ENCODE data around the gene UNC45A.
"Not testable (repeated sequence)": the region's sequence is repeated elsewhere in the genome, so short reads cannot be mapped to it uniquely, and the experiment has no call there.

The UNC45A gene

DNA sequence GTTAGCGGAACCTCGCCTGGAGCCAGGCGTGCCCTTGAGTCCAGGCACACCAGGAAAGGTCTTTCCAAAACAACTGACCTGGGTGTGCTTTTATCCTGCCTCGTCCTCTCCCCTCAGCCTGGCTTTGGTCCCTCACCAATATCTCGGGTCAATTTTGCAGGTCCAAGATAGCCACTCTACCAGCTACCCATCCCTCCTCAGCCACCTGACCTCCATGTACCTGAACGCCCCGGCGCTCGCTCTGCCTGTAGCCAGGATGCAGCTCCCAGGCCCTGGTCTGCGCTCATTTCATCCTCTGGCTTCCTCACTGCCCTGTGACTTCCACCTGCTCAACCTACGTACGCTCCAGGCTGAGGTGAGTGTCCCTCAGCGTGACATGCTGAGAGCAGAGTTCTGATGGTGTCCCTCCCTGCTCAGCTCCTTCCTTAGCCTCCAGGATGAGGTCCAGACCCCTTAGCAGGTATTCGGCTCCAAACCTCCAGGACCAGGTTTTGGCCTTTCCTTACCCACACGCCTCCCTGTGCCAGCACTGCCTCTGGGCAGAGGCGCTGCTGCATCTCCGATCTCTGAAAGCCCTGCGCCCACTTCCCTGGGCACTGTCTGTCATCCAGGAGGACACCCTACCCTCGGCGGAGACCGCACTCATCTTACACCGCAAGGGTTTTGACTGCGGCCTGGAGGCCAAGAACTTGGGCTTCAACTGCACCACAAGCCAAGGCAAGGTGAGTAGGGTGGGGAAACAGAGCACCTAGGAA lies 16.9 kb upstream of the UNC45A start:
- no peak for DNase-seq

DNA sequence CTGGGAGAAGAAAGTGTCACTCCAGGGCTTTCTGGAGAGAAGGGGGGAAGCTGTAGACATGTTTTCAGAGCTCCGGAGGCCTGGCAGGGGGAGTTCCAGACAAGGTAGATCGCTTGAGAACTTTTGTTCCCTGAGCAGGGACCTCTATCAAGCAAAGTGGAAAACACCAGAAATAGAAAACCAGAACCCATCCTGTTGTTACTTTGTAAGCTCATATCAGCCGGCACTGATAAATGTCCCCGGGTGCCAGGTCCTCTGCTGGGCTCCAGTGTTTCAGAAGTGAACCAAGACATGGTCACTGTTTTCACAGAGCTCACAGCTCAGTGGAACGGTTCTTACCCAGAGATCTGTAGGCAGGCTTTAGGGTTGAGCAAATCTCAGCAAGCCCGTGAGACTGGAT lies 16.2 kb upstream of the UNC45A start:
- DNase-seq = no peak

DNA sequence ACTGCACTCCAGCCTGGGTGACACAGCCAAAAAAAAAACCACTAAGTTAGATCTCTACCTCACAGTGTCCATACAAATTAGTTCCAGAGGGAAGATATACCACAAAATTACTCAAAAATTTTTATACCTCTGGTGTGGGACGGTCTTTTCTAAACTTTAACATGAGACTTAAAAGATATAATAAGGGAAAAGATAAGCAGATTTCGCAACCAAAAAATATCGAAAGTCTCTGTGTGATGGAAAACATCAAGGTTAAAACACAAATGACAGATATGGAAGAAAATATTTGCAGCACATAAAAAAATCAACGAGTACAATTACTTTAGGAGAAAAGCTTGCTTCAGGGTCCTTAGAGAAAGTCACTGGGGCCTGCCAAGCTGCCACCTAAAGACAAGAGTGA lies 13.2 kb upstream of the UNC45A start:
- no peak for DNase-seq

DNA sequence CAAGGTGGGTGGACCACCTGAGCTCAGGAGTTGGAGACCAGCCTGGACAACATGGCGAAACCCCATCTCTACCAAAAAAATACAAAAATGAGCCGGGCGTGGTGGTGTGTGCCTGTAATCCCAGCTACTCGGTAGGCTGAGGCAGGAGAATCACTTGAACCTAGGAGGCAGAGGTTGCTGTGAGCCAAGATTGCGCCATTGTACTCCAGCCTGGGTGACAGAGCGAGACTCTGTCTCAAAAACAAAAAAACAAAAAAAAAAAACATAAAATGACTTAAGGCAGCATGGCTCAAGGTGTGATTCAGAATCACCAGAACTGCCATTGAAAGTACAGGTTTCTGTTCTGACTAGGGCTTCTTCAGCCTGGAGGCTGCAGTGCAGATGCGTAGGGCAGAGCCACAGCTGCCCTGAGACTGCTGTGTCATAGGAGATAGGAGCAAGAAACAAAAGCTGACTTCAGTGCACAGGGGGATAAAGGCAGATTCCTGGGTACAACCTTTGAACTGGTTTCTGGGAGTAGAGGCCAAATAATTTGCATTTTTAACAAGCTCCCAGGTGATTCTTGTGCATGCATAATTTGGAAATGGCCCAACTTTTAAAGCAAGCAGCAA lies 12.3 kb upstream of the UNC45A start:
- DNase-seq = not testable (repeated sequence)

DNA sequence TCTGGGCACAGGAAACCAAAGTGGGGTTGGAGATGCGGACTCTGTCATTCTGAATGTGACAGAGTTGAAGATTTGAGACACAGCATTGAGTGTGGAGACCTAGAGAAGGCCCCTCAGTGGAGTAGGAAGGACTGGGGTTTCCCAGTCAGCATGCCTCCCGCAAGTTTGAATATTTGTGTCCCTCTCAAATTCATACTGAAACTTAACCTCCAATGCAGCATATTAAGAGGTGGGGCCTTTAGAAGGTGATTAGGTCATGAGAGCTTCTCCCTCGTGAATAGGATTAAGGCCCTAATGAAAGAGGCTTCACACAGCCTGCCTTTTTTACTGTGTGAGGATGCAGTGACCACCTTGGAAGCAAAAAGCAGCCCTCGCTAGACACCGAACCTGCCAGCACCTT lies 10.7 kb upstream of the UNC45A start:
- no peak for DNase-seq

DNA sequence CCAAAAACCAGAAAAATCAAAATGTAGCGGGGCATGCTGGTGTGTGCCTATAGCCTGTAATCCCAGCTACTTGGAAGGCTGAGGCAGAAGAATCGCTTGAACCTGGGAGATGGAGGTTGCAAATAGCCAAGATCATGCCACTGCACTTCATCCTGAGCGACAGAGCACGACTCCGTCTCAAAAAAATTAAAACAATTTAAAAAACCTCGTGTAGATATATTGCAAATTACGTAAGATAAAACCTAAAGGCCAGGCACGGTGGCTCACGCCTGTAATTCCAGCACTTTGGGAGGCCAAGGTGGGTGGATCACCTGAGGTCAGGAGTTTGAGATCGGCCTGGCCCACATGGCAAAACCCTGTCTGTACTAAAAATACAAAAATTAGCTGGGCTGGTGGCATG lies 8.3 kb upstream of the UNC45A start:
- not testable (repeated sequence) for DNase-seq

DNA sequence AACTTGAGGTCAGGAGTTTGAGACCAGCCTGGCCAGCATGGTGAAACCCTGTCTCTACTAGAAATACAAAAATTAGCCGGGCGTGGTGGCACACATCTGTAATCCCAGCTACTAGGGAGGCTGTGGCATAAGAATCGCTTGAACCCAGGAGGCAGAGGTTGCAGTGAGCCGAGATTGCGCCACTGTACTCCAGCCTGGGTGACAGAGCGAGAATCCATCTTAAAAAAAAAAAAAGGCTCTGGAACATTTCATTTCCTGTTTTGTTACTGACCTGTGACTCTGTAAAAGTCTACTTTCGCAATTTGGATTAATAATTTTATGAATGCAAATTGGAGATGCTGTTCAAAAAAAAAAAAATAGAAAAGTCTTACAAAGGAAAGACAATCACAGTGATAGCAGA lies 7.0 kb upstream of the UNC45A start:
- not testable (repeated sequence) for DNase-seq

DNA sequence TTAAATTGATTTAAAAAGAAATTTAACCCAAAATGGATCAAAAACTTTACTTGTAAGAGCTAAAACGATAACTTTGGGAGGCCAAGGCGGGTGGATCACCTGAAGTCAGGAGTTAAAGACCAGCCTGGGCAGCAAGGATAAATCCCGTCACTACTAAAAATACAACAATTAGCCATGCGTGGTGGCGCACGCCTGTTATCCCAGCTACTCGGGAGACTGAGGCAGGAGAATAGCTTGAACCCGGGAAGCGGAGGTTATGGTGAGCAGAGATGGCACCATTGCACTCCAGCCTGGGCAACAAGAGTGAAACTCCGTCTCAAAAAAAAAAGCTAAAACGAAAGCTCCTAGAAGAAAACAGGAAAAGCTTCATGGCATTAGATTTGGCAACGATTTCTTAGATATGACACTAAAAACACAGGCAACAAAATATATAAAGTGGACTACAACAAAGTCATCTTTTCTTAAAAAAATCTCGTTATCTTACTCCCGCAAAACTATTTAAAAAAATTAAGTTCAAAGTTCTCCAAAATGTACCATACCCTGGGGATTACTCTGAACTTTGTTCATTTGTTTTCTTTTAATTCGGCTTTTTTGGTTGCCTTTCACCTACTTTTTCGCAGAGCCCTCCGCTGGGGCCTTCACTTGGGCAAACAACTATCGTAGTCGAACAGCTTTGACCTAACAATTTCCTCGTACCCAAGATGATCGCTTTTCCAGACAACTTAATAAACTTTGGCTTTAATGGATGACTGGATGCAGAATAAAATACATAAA lies 5.7 kb upstream of the UNC45A start:
- no peak for DNase-seq

DNA sequence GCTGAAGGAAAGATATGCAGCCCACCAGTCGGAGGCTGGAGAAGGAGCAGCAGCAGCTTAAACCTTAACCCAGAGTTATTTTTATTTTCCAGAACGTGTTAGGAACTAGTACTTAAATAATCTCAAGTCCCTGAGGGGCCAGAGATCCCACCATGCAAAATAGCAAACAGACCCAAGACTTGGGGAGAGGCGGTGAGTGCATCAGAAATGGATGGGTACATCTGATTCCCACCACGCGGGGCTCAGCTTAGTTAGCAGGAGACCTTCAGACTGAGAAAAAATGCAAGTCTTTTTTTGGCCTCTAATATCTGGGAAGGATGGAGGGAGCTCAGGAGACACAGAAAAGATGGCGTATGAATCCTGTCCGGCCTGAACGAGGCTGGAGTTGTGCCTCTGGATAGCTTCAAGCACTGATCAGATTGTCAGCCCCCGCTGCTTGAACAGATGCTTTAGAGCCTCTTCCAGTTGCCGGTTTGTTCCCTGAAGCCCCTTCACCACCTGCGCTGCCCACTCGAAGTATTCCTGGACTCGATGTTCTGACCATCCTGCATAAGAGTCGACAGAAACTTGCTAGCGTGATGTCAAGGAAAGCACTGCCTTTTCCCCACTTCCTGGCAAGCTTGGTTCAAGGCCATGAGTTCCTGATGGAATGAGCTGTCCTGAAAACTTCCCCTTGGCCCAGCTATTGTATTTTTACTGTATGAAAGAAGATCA lies 4.1 kb upstream of the UNC45A start:
- DNase-seq = no peak

DNA sequence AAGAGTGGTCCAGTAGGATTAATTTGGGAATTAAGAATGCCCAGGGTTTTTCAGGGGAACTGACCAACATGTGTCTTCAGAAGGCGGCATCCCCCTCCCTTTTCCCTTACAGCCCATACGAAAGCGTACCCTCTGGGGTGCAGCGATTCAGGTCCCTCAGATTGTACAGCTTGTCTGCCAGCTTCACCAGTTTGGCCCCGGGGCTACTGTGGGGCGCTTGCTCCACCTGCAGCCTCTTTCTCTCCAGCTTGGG lies 3.6 kb upstream of the UNC45A start:
- DNase-seq = no peak

DNA sequence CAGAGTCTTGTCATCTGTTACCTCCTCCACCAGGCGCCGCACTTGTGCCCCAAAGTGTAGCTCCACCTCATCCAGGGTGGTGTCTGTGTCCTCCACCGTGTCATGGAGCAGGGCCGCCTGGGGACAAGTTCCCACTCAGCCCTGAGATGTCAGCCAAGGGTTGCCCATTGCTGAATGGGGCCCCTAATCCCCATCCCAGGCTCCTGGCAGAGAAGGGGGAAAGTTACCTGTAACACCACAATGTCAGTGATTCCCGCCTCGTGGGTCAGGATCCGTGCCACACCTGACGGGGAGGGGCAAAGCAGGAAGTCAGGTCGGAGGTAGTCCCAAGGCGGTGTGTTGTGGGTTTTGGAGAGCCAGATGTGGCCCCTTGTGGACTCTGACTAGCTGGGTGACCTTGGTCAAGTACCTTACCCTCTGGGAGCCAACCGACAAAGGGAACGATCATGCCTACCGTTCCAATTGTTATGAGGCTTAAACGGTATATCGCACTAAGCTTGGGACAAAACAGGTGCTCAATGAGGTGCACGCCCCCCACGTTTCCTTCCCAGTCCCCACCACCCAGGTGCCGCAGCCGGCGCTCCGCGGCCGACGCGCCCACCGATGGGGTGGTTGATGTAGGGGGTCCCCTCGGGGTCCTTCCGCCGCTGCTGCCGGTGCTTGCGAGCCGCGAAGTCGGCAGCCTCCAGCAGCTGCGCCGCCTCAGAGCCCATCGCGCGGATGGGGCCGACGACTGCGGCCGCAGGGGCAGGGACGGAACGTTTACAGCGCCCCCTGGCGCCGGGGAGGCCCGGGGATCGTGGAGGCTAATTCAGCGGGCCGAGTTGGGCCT lies 3.0 kb upstream of the UNC45A start, which contains the start of gene HDDC3:
TSS of gene HDDC3 (minus strand) at position 722 of the 832 bp plus-strand sequence. CDS start at position 713, 9 bp downstream.
- peak; percentile 58 for DNase-seq

DNA sequence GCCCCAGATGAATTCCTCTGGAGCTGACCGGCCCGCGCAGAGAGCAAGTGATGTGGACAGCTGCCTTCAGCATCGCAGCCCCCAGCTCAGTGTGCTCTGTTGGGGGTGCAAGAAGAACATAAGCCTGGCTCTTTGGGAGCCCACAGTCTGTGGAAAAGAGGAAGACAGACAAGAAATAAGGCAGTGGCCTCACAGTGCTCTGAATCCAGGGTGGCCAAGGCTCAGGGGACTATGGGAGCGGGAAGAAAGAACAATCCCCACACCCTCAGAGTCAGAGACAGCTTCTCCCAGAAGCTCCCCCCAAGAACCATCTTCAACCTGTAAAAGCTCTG lies 2.5 kb upstream of the UNC45A start:
- no peak for DNase-seq

DNA sequence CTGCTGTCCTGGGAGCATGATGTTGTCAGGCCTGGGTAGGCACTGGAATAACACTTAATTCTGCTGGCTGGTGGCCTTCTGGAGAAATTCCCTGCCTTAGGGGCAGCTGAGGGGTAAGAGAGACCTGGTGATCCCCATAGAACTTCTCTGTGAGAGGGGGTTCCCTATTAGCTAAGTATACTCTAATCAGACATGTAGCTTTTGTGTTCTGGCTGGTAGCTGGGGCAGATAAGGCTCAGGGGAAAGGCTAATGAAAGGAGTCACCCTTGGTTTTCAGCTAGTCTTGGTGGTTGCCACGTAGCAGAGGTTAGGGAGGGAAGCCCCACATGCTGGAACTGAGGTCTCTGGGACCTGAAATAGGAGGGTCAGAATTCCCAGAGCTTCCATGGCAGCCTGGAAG lies 1.8 kb upstream of the UNC45A start:
- DNase-seq = no peak

DNA sequence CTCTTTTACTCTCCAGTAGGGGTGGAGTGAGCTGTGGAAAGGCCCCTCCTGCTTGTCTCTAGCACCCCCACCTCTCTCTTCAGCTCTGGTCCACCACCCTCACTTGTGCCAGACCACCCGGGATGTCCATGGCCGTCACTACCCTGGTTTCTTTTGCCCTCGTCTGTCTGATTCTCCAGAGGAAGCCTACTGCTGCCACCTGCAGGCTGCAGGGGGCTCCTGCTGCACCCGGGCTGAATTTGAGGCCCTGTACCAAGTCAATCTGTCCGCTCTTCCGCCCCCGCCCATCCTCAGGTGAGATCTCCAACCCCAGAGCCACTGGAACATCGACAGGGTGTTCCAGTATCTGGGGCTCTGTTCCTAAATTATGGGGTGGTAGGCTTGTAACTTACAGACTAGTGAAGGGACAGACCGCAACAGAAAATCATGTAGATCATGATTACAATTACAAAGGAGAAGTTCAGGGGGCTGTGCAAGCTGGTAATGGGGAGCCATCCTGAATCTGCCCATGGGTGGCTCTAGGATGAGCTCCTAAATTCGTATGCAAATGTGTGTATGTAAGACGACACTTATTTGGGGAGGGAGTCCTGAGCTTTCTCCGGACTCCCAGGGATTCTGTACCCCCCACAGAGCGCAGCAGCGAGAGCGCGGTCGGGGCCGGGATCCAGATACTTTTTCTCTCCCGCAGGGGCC lies 683 bp upstream of the UNC45A start:
- DNase-seq = peak; percentile 61

DNA sequence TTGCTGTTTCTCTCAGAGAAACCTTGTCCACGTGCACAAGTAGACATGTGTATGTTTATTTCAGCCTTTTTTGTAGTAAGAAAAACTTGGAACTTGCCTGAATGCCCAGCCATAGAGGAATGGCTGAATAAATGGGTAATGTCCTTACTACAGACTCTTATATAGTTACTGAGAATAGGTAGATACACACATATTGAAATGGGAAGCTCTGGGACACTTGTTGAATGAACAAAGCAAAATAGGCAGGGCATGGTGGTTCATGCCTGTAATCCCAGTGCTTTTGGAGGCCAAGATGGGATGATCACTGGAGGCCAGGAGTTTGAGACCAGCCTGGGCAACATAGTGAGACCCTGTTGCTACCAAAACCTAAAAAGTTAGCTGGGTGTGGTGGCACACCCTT lies 1.7 kb downstream of the UNC45A start:
- DNase-seq = no peak

DNA sequence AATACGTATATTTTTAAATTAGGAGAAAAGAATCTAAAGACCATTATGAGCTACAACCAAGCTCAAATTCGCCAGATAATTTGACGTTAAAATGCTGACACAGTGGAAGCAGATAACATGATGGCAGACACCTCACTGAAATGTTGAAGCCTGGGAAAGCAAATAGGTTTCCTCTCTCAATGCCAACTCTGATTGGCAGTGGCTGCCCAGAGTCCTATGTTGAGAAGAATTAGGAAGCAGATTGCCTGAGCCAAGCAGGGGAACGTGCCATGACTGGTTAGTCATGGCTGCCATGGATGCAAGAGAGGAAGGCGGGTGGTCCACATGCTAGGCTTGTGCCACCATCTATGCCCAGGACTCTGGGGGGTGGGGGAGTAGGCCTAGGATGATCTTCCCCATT lies 3.2 kb downstream of the UNC45A start:
- DNase-seq = no peak

DNA sequence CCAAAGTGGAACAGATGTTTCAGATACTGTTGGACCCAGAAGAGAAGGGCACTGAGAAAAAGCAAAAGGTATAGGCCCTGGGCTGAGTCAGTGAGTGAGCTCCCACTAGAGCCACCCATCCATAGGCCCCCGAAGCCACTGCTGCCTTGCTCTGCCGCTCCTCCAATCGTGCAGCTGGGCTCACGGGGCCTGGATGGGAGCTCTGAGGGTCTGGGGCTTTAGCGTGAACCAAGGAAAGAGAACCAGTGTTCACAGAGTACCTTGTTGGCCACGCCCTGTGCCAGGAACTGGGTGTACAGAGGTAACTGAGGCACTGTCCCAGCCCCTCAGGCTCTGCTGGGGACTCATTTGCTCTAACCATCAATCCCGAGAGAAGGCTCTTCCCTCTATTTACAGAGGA lies 4.7 kb downstream of the UNC45A start:
- DNase-seq = no peak

DNA sequence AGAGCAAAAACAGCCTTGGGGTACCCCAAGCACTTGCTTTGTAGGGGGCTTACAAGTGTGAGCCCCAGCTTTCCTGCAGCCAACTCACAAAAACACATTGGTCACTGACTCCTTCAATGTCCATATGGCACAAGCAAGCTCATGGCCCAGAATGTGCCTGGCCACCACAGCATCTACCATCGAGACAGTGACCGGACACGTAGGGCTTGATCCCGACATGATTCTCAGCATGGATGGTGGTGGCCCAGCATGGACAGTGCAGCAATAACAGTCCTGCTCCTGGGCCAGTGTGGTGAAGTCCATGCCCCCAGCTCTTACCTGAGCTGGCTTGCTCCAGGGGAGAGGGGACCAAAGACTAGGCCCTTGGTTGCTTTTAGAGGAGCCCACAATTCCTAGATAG lies 6.0 kb downstream of the UNC45A start:
- no peak for DNase-seq

DNA sequence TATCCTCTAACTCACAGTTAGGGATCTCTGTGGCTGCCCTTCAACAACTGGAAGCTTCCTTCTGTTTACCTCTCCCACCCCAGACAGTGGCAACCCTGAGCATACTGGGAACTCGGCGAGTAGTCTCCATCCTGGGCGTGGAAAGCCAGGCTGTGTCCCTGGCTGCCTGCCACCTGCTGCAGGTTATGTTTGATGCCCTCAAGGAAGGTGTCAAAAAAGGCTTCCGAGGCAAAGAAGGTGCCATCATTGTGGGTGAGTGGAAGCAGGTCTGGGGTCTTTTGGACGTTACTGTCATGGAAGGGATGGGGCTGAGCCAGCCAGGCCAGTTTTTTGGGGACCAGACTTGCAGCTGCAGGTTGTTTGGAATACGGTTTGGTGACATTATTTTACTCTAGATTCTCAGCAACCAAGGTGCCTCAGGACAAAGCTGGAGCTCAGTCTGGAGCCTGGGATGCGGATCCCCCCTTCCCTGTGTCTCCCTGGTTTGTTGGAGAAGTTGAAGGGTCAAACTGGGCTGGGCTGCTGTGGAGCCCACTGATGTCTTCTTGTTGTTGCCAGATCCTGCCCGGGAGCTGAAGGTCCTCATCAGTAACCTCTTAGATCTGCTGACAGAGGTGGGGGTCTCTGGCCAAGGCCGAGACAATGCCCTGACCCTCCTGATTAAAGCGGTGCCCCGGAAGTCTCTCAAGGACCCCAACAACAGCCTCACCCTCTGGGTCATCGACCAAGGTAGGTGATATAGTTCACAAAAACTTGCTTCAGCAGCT lies 7.5 kb downstream of the UNC45A start:
- no peak for DNase-seq

DNA sequence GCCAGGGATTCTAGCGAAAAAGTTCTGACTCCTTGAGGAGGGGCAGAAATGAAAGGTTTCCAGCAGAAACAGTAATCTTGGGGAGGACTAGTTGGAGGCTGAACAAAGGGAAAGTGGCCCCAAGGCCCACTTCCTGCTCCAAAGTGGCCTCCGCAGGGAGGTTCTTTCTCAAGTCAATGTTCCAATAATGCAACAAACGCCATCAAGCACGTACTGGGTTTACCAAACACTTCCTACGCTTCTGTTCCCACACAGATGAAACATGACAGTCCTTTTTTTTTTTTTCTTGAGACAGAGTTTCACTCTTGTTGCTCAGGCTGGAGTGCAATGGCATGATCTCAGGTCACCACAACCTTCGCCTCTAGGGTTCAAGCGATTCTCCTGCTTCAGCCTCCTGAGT lies 10.0 kb downstream of the UNC45A start:
- no peak for DNase-seq

DNA sequence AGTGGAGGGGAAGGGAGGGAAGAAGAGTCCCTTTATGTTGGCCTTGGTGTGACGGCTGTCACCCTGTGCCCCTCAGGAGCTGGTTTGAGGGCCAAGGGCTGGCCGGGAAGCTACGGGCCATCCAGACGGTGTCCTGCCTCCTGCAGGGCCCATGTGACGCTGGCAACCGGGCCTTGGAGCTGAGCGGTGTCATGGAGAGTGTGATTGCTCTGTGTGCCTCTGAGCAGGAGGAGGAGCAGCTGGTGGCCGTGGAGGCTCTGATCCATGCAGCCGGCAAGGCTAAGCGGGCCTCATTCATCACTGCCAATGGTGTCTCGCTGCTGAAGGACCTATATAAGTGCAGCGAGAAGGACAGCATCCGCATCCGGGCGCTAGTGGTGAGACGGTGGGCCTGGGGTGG lies 11.5 kb downstream of the UNC45A start:
- DNase-seq = no peak

All from NCI-H2107 (cell line).